HepG2 (cell line): Measurements from ENCODE around the gene PTPRN. TPM values are rescaled to one million over a fixed set of nuclear protein-coding genes. Genes with fewer than 3 reads are reported as not detected.

Experiments
- AKAP8 ChIP-seq: sonication (generic); formaldehyde crosslinking; IDR thresholded peaks from 2 replicates; pipeline ENCODE4 v1.5.1; 2020; ENCODE audit warnings: mild to moderate bottlenecking, missing genetic modification reagents
- ATM ChIP-seq: fragments of 450-650 bp; IDR thresholded peaks from 2 replicates; pipeline ENCODE4 v1.7.1; 2017; ENCODE audit warnings: mild to moderate bottlenecking, borderline replicate concordance
- EED ChIP-seq: sonication (generic); formaldehyde crosslinking; IDR thresholded peaks from 2 replicates; pipeline ENCODE4 v1.5.0; 2020; ENCODE audit warnings: mild to moderate bottlenecking, missing genetic modification reagents
- IRF2 ChIP-seq: IDR thresholded peaks from 2 replicates; pipeline ENCODE4 v1.6.1; 2018; ENCODE audit warnings: missing genetic modification reagents, missing compliant biosample characterization
- KDM1A ChIP-seq: IDR thresholded peaks from 2 replicates; pipeline ENCODE4 v1.6.1; 2016; ENCODE audit warnings: missing compliant biosample characterization
- MED1 ChIP-seq: sonication (generic); formaldehyde crosslinking; IDR thresholded peaks from 2 replicates; pipeline ENCODE4 v1.4.0; 2020; ENCODE audit warnings: missing genetic modification reagents
- NONO ChIP-seq, 2 experiments: fragments of 450-650 bp in 1 of 2; sonication (generic) in 1 of 2; formaldehyde crosslinking in 1 of 2; IDR thresholded peaks in 1 of 2; conservative IDR thresholded peaks in 1 of 2; 2 replicates each; pipeline versions ENCODE4 v1.6.1 to v1.8.0; 2017 to 2022; ENCODE audit warnings: mild to moderate bottlenecking in 1 of 2, missing genetic modification reagents in 1 of 2, moderate library complexity in 1 of 2
- PAXIP1 ChIP-seq: sonication (generic); formaldehyde crosslinking; conservative IDR thresholded peaks from 2 replicates; pipeline ENCODE4 v1.4.0; 2020; ENCODE audit warnings: mild to moderate bottlenecking, missing genetic modification reagents, moderate library complexity
- PLRG1 ChIP-seq: fragments of 450-650 bp; conservative IDR thresholded peaks from 2 replicates; pipeline ENCODE4 v1.6.1; 2016
- RBFOX2 ChIP-seq: fragments of 200-400 bp; formaldehyde crosslinking; IDR thresholded peaks from 2 replicates; pipeline ENCODE4 v1.6.1; 2017; ENCODE audit warnings: low read depth, mild to moderate bottlenecking, low read length
- SALL2 ChIP-seq: sonication (generic); formaldehyde crosslinking; IDR thresholded peaks from 2 replicates; pipeline ENCODE4 v1.8.1; 2023; ENCODE audit warnings: mild to moderate bottlenecking, missing genetic modification reagents, inconsistent platforms
- SUZ12 ChIP-seq: fragments of 150-350 bp; IDR thresholded peaks from 2 replicates; pipeline ENCODE4 v1.6.1; 2014; ENCODE audit warnings: low read depth, low read length
- ZBTB2 ChIP-seq: sonication (generic); formaldehyde crosslinking; IDR thresholded peaks from 2 replicates; pipeline ENCODE4 v1.8.0; 2022; ENCODE audit warnings: low read depth, missing genetic modification reagents
- ZBTB33 ChIP-seq: sonication (generic); formaldehyde crosslinking; IDR thresholded peaks from 2 replicates; pipeline ENCODE4 v1.4.0; 2020; ENCODE audit warnings: missing genetic modification reagents
- ZBTB44 ChIP-seq: sonication (generic); formaldehyde crosslinking; IDR thresholded peaks from 2 replicates; pipeline ENCODE4 v1.4.0; 2020; ENCODE audit warnings: missing genetic modification reagents
- ZNF101 ChIP-seq: sonication (generic); formaldehyde crosslinking; IDR thresholded peaks from 2 replicates; pipeline ENCODE4 v1.4.0; 2020; ENCODE audit warnings: mild to moderate bottlenecking, low read depth, missing genetic modification reagents, borderline replicate concordance
- ZNF3 ChIP-seq: IDR thresholded peaks from 2 replicates; pipeline ENCODE4 v1.7.0; 2017; ENCODE audit warnings: inconsistent platforms
- ZNF784 ChIP-seq: sonication (generic); formaldehyde crosslinking; IDR thresholded peaks from 2 replicates; pipeline ENCODE4 v1.5.1; 2020; ENCODE audit warnings: missing genetic modification reagents, mild to moderate bottlenecking, borderline replicate concordance
- ZNF792 ChIP-seq: IDR thresholded peaks from 2 replicates; pipeline ENCODE4 v1.6.1; 2016
- ZSCAN20 ChIP-seq: sonication (generic); formaldehyde crosslinking; IDR thresholded peaks from 2 replicates; pipeline ENCODE4 v1.4.0; 2020; ENCODE audit warnings: missing genetic modification reagents, mild to moderate bottlenecking, borderline replicate concordance
- polyA plus RNA-seq, 8 experiments: library from polyadenylated mRNA; depleted of rRNA in 3 of 8; stranded (reverse) in 7 of 8; unstranded in 1 of 8; fragments of >200 nt; fragmentation: Illumina TruSeq in 4 of 8; extraction: Trizol in 4 of 8; gene quantifications; 2 replicates each; pipeline versions ENCODE4 v1.2.1 to v1.2.3, GENCODE V29; 2011 to 2016; ENCODE audit warnings: low read depth in 4 of 8, missing spikeins in 1 of 8, mixed read lengths in 1 of 8; ENCODE audit not compliant: insufficient read depth in 1 of 8
- total RNA-seq, 5 experiments: library from RNA; depleted of rRNA; stranded (reverse); fragments of >200 nt; fragmentation: Illumina TruSeq; extraction: Trizol; gene quantifications; 2 replicates each; pipeline ENCODE4 v1.2.3, GENCODE V29; 2016; ENCODE audit warnings: low read depth in 1 of 5

PTPRN gene
- total and polyA plus RNA-seq, 2 of the 13 experiments (the other 11 are each of a cell fraction or from before 2014, with no cell fraction given): 0.26 TPM; not detected in 1

- no peak for TF ChIP-seq NONO (IDR thresholded peaks at IDR 0.05)
- TF ChIP-seq NONO (CRISPR knock-in tag; conservative IDR thresholded peaks at IDR 0.05): peak; percentile 94
- TF ChIP-seq SALL2 (CRISPR knock-in tag): peak; percentile 95
- TF ChIP-seq MED1 (CRISPR knock-in tag): peak; percentile 75; the same call in 1 of the 2 replicates
- peak; percentile 91 for TF ChIP-seq RBFOX2
- no peak; the same call in 1 of the 2 replicates for TF ChIP-seq EED (CRISPR knock-in tag)
- TF ChIP-seq IRF2: peak; percentile 67; the same call in 1 of the 2 replicates
- TF ChIP-seq KDM1A: no peak
- TF ChIP-seq ZBTB2 (CRISPR knock-in tag): peak; percentile 84
- TF ChIP-seq ZNF101 (CRISPR knock-in tag): no peak
- TF ChIP-seq ZBTB33 (CRISPR knock-in tag): no peak; the same call in none of the 2 replicates
- no peak for TF ChIP-seq ATM
- TF ChIP-seq SUZ12: peak; percentile 29; the same call in 1 of the 2 replicates
- TF ChIP-seq AKAP8 (CRISPR knock-in tag): no peak
- TF ChIP-seq ZNF792 (CRISPR knock-in tag): peak; percentile 80
- TF ChIP-seq PLRG1: no peak
- TF ChIP-seq ZNF784 (CRISPR knock-in tag): no peak
- TF ChIP-seq ZNF3 (CRISPR knock-in tag): no peak
- TF ChIP-seq ZSCAN20 (CRISPR knock-in tag): peak; percentile 69; the same call in 1 of the 2 replicates
- TF ChIP-seq PAXIP1 (CRISPR knock-in tag): peak; percentile 69
- no peak; the same call in 1 of the 2 replicates for TF ChIP-seq ZBTB44 (CRISPR knock-in tag)
Observed at GRCh38 chr2:219279151-219279915, 29.9 kb downstream of the PTPRN start, which contains the start of gene DNAJB2 (continued).
